K562 (cell line): Measurements from ENCODE around the gene SCFD2. TPM values are rescaled to one million over a fixed set of nuclear protein-coding genes. Genes with fewer than 3 reads are reported as not detected.

Experiments used
- ATAC-seq: fragments of 200-7000 bp; cut with Tn5 transposase; 3 replicates; pipeline ENCODE4 v1.9.1; 2020; ENCODE audit warnings: moderate library complexity
- BruUV-seq: library from RNA; stranded (reverse); fragments of 400-500 nt; replicated peaks from 2 replicates; lab custom pipeline; 2021; lab: Mats Ljungman, UMichigan
- CTCF ChIA-PET: fragments of 300-600 bp; formaldehyde crosslinking; extraction: SDS; loops from one replicate; lab custom pipeline; 2021; ENCODE audit warnings: low intra/inter-chr PET ratio; lab: Yijun Ruan, JAX
- POLR2A ChIA-PET: fragments of 300-600, 350-650 bp; sonication (Branson Sonifier 250); formaldehyde crosslinking; extraction: SDS; loops from one replicate; lab custom pipeline; 2021; ENCODE audit warnings: antibody characterized with exemption, inconsistent platforms; lab: Yijun Ruan, JAX
- DNase-seq, 4 experiments: peaks; one replicate each; pipeline versions ENCODE4 v3.0.0 to v3.0.0-alpha.2; 2011 to 2018; ENCODE audit warnings: low spot score in 3 of 4, mixed read lengths in 3 of 4; ENCODE audit errors: extremely low read depth in 1 of 4
- FAIRE-seq: peaks from 2 replicates; lab custom pipeline; 2011; peaks lifted over from hg19 to GRCh38; lab: Jason Lieb, UNC
- H2AFZ ChIP-seq: 2 replicates; pipeline ENCODE4 v1.6.0; 2011; ENCODE audit warnings: low read depth, low read length, control low read depth, inconsistent platforms
- H3K27ac ChIP-seq: fragments of 200-600 bp; 3 replicates; pipeline ENCODE4 v1.8.0; 2011; ENCODE audit warnings: low read depth, mild to moderate bottlenecking, control low read depth, inconsistent platforms, low read length, moderate library complexity, mixed read lengths; ENCODE audit errors: extremely low read depth
- H3K27me3 ChIP-seq, 2 experiments: fragments of 300-600 bp in 1 of 2; 2 replicates in 1 of 2; 3 replicates in 1 of 2; pipeline versions ENCODE4 v1.6.0 to v1.8.0; 2011; ENCODE audit warnings: inconsistent platforms in 2 of 2, low read length in 2 of 2, mild to moderate bottlenecking in 1 of 2, mixed read lengths in 1 of 2, moderate library complexity in 1 of 2; ENCODE audit not compliant: control insufficient read depth in 2 of 2, insufficient read depth in 2 of 2
- H3K36me3 ChIP-seq: fragments of 300-600 bp; 3 replicates; pipeline ENCODE4 v1.8.0; 2011; ENCODE audit warnings: mild to moderate bottlenecking, low read length, inconsistent platforms; ENCODE audit not compliant: control insufficient read depth, insufficient read depth
- H3K4me1 ChIP-seq, 2 experiments: fragments of 200-600 bp in 1 of 2; replicated peaks in 1 of 2; 2 replicates in 1 of 2; 3 replicates in 1 of 2; pipeline versions ENCODE4 v1.5.1 to v1.8.0; 2011; ENCODE audit warnings: inconsistent platforms in 2 of 2, low read length in 2 of 2, mild to moderate bottlenecking in 1 of 2, mixed read lengths in 1 of 2, moderate library complexity in 1 of 2; ENCODE audit not compliant: control insufficient read depth in 2 of 2, insufficient read depth in 2 of 2
- H3K4me2 ChIP-seq: 2 replicates; pipeline ENCODE4 v1.6.1; 2011; ENCODE audit warnings: low read length, control low read depth, inconsistent platforms, mixed read lengths; ENCODE audit not compliant: insufficient read depth
- H3K4me3 ChIP-seq: fragments of 200-600 bp; sonication (generic), shearing (Covaris generic); 2 replicates; pipeline ENCODE4 v1.5.1; 2016; ENCODE audit warnings: control low read depth, inconsistent platforms
- H3K79me2 ChIP-seq: fragments of 200-600 bp; 3 replicates; pipeline ENCODE4 v1.8.0; 2011; ENCODE audit warnings: low read length, inconsistent platforms; ENCODE audit not compliant: control insufficient read depth, insufficient read depth
- H3K9ac ChIP-seq, 2 experiments: 2 replicates each; pipeline versions ENCODE4 v1.6.0 to v1.6.1; 2011; ENCODE audit warnings: low read depth in 2 of 2, low read length in 2 of 2, control low read depth in 1 of 2, inconsistent platforms in 1 of 2, mild to moderate bottlenecking in 1 of 2, mixed read lengths in 1 of 2; ENCODE audit not compliant: insufficient read depth in 1 of 2
- H3K9me1 ChIP-seq: one replicate; pipeline ENCODE4 v1.6.0; 2011; ENCODE audit warnings: inconsistent platforms, mild to moderate bottlenecking, low read length, moderate library complexity; ENCODE audit not compliant: control insufficient read depth, insufficient read depth
- H3K9me3 ChIP-seq: replicated peaks from 2 replicates; pipeline ENCODE4 v1.5.1; 2011; ENCODE audit warnings: low read depth, low read length, inconsistent platforms; ENCODE audit not compliant: control insufficient read depth, insufficient read depth
- H4K20me1 ChIP-seq: replicated peaks from 2 replicates; pipeline ENCODE4 v1.6.1; 2011; ENCODE audit warnings: low read length, inconsistent platforms, mixed read lengths; ENCODE audit not compliant: control insufficient read depth, insufficient read depth
- CREB1 ChIP-seq, 2 experiments: sonication (generic) in 1 of 2; formaldehyde crosslinking in 1 of 2; IDR thresholded peaks; 2 replicates each; pipeline versions ENCODE4 v1.6.1 to v1.8.0; 2012 to 2022; ENCODE audit warnings: inconsistent platforms in 1 of 2, mild to moderate bottlenecking in 1 of 2, missing genetic modification reagents in 1 of 2, moderate library complexity in 1 of 2
- CTCF ChIP-seq, 3 experiments: IDR thresholded peaks in 2 of 3; conservative IDR thresholded peaks in 1 of 3; 2 replicates each; pipeline ENCODE4 v1.5.1; 2011 to 2012; ENCODE audit warnings: low read length in 3 of 3, mild to moderate bottlenecking in 3 of 3, control low read depth in 2 of 3, improper control_type of control experiment in 1 of 3, inconsistent platforms in 1 of 3, low read depth in 1 of 3, mixed read lengths in 1 of 3, moderate library complexity in 1 of 3; ENCODE audit not compliant: insufficient read depth in 2 of 3
- HMBOX1 ChIP-seq: sonication (generic); IDR thresholded peaks from 2 replicates; pipeline ENCODE4 v1.6.1; 2016
- MAX ChIP-seq: sonication (generic); formaldehyde crosslinking; IDR thresholded peaks from 2 replicates; pipeline ENCODE4 v1.9.0; 2022; ENCODE audit warnings: mild to moderate bottlenecking, missing genetic modification reagents
- NR2C2 ChIP-seq, 2 experiments: fragments of 200-800 bp in 1 of 2; sonication (Bioruptor generic) in 1 of 2; sonication (generic) in 1 of 2; formaldehyde crosslinking in 1 of 2; IDR thresholded peaks; 2 replicates each; pipeline versions ENCODE4 v1.6.1 to v1.8.0; 2016 to 2022; ENCODE audit warnings: mild to moderate bottlenecking in 1 of 2, missing compliant biosample characterization in 1 of 2, missing genetic modification characterization in 1 of 2, missing genetic modification reagents in 1 of 2
- TAL1 ChIP-seq: fragments of 450-650 bp; IDR thresholded peaks from 2 replicates; pipeline ENCODE4 v1.6.1; 2016; ENCODE audit warnings: mild to moderate bottlenecking
- TFAM ChIP-seq: fragments of 250-450 bp; sonication (Bioruptor Pico); conservative IDR thresholded peaks from 2 replicates; pipeline ENCODE4 v1.5.0; 2021; ENCODE audit warnings: mild to moderate bottlenecking, moderate library complexity
- TOE1 ChIP-seq, 2 experiments: fragments of 450-650 bp in 1 of 2; sonication (generic) in 1 of 2; formaldehyde crosslinking in 1 of 2; IDR thresholded peaks; 2 replicates each; pipeline versions ENCODE4 v1.7.1 to v1.8.0; 2016 to 2022; ENCODE audit warnings: borderline replicate concordance in 2 of 2, mild to moderate bottlenecking in 2 of 2, antibody characterized with exemption in 1 of 2, inconsistent platforms in 1 of 2, low read depth in 1 of 2, missing genetic modification reagents in 1 of 2, moderate library complexity in 1 of 2
- TSHZ1 ChIP-seq: fragments of 250-450 bp; sonication (Bioruptor Pico); IDR thresholded peaks from 2 replicates; pipeline ENCODE4 v1.4.0; 2020; ENCODE audit warnings: mild to moderate bottlenecking, moderate library complexity
- ZNF589 ChIP-seq: fragments of 200-800 bp; sonication (Bioruptor generic); IDR thresholded peaks from 2 replicates; pipeline ENCODE4 v1.6.1; 2016; ENCODE audit warnings: low read depth, missing genetic modification characterization, missing compliant biosample characterization
- ZNF740 ChIP-seq, 3 experiments: fragments of 200-800 bp in 1 of 3; sonication (Bioruptor generic) in 1 of 3; sonication (generic) in 1 of 3; formaldehyde crosslinking in 1 of 3; IDR thresholded peaks; 2 replicates each; pipeline versions ENCODE4 v1.6.1 to v1.8.0; 2016 to 2022; ENCODE audit warnings: mild to moderate bottlenecking in 2 of 3, missing compliant biosample characterization in 2 of 3, missing genetic modification characterization in 2 of 3, missing genetic modification reagents in 1 of 3
- WGBS: fragments of 100-300 bp; shearing (Covaris generic); methylation state at CpG from one replicate; pipeline ENCODE4 v1.1.6; 2016; ENCODE audit warnings: low coverage, mixed read lengths; ENCODE audit not compliant: insufficient coverage; ENCODE audit errors: missing lambda C conversion rate; 5-methylcytosine and 5-hydroxymethylcytosine counted together
- in situ Hi-C: fragments of 300-500 bp; cut with MboI; formaldehyde crosslinking; loops from 4 replicates; pipeline ENCODE4 v1.15.0; 2018; ENCODE audit warnings: inconsistent platforms, mixed read lengths
- intact Hi-C: fragments of 100-400 bp; cut with micrococcal nuclease; formaldehyde crosslinking; loops from 2 replicates; pipeline ENCODE4 v1.14.2; 2022
- polyA plus RNA-seq, 8 experiments: library from polyadenylated mRNA; depleted of rRNA in 4 of 8; stranded (reverse) in 5 of 8; unstranded in 3 of 8; fragments of >200 nt; fragmentation: Nextera tagmentation in 2 of 8; fragmentation: Illumina TruSeq in 1 of 8; extraction: Ambion mirVana in 2 of 8; extraction: Trizol in 1 of 8; gene quantifications; 2 replicates each; pipeline versions ENCODE4 v1.2.1 to v1.2.3, GENCODE V29; 2011 to 2014; ENCODE audit warnings: inconsistent platforms in 1 of 8, missing spikeins in 1 of 8
- total RNA-seq, 7 experiments: library from RNA; depleted of rRNA in 6 of 7; stranded (reverse); fragments of >200 nt in 6 of 7; fragmentation: Illumina TruSeq in 2 of 7; extraction: Trizol in 2 of 7; gene quantifications; 2 replicates each; pipeline versions ENCODE4 v1.2.1 to v1.2.3, GENCODE V29; 2011 to 2021; ENCODE audit warnings: low replicate concordance in 1 of 7

Gene SCFD2
- total and polyA plus RNA-seq, 9 of the 15 experiments (the other 6 are each of a cell fraction or from before 2014, with no cell fraction given), result 5.7 to 30.3 (median 22.8) TPM

- TF ChIP-seq CTCF (IDR thresholded peaks at IDR 0.05 in 2 of 3, conservative IDR thresholded peaks at IDR 0.05 in 1 of 3; ENCODE audit: insufficient read depth in 2 of 3, low read depth in 1 of 3, low read length in 3 of 3) (no peak), NR2C2 (CRISPR knock-in tag; IDR thresholded peaks at IDR 0.05) (no peak), NR2C2 (tag; IDR thresholded peaks at IDR 0.05) (no peak), TSHZ1 (CRISPR knock-in tag) (no peak), TAL1 (no peak)
Measured at GRCh38 chr4:52968691-52969090, 397.2 kb downstream of the SCFD2 start (continued).

GRCh38 chr4:52968241-52968640, 397.6 kb downstream of the SCFD2 start:
- FAIRE-seq (no peak), ATAC-seq (no peak), DNase-seq (no peak)
- in situ Hi-C loops (no loop called here), intact Hi-C loops (no loop called here)
- 49% methylated on average over 5 of the region's 5 CpGs for WGBS
- no peaks in the 10 kb centered on the region for H3K79me2 ChIP-seq
- no peaks in the 10 kb centered on the region for H4K20me1 ChIP-seq
- H3K27me3 ChIP-seq, result no peaks in the 10 kb centered on the region
- H3K36me3 ChIP-seq, result no peaks in the 10 kb centered on the region
- no peaks in the 10 kb centered on the region for H3K4me1 ChIP-seq
- no TSS peak for BruUV-seq
- no peak overlapping the region for H2AFZ ChIP-seq
- H3K9me1 ChIP-seq, result no peaks in the 10 kb centered on the region
- H3K27ac ChIP-seq, result no peak overlapping the region
- no peak overlapping the region for H3K4me3 ChIP-seq
- H3K9ac ChIP-seq, result no peak overlapping the region
- no peak overlapping the region for H3K4me2 ChIP-seq
- ChIA-PET CTCF (no interaction called here), POLR2A (no interaction called here)
- H3K9me3 ChIP-seq, result no peaks in the 10 kb centered on the region
- TF ChIP-seq ZNF740 (CRISPR knock-in tag; IDR thresholded peaks at IDR 0.05) (no peak), ZNF740 (tag; IDR thresholded peaks at IDR 0.05) (no peak), CREB1 (IDR thresholded peaks at IDR 0.05) (no peak), CREB1 (CRISPR knock-in tag; IDR thresholded peaks at IDR 0.05) (no peak), TOE1 (IDR thresholded peaks at IDR 0.05; ENCODE audit: borderline replicate concordance) (no peak), TOE1 (CRISPR knock-in tag; IDR thresholded peaks at IDR 0.05; ENCODE audit: borderline replicate concordance, low read depth) (no peak), HMBOX1 (no peak), ZNF589 (CRISPR knock-in tag) (no peak), MAX (CRISPR knock-in tag) (no peak), TFAM (no peak)
